Ascending aorta (tissue), 2 donors: ENCODE results near the gene KRT77. TPM values are rescaled to one million over a fixed set of nuclear protein-coding genes. Genes with fewer than 3 reads are reported as not detected.

Source experiments
- DNase-seq, 2 donors: peaks; one replicate each; pipeline ENCODE4 v3.0.0-alpha.2; 2019; ENCODE audit warnings: low spot score in 2 of 2
- H3K27ac ChIP-seq, 2 donors: fragments of 200-600 bp; sonication (generic); one replicate each; pipeline ENCODE4 v1.5.1; 2016 to 2017; ENCODE audit warnings: mild to moderate bottlenecking in 1 of 2
- H3K27me3 ChIP-seq: fragments of 200-600 bp; sonication (generic); one replicate; pipeline ENCODE4 v1.5.1; 2017
- H3K36me3 ChIP-seq, 2 donors: fragments of 200-600 bp; sonication (generic); one replicate each; pipeline ENCODE4 v1.5.1; 2016
- H3K4me1 ChIP-seq, 2 donors: fragments of 200-600 bp; sonication (generic); one replicate each; pipeline ENCODE4 v1.5.1; 2016 to 2017; ENCODE audit warnings: mild to moderate bottlenecking in 1 of 2
- H3K4me3 ChIP-seq, 2 donors: fragments of 200-600 bp; sonication (generic); one replicate each; pipeline ENCODE4 v1.5.1; 2016 to 2017; ENCODE audit warnings: mild to moderate bottlenecking in 1 of 2
- H3K9me3 ChIP-seq, 2 donors: fragments of 200-600 bp; sonication (generic); one replicate each; pipeline ENCODE4 v1.5.1; 2016
- intact Hi-C: fragments of 100-400 bp; cut with DNase I; formaldehyde crosslinking; loops from one replicate; pipeline ENCODE4 v1.15.1; 2023
- total RNA-seq: library from RNA; depleted of rRNA; stranded (reverse); fragments of >200 nt; gene quantifications from one replicate; pipeline ENCODE4 v1.1.0, GENCODE V29; 2016
- TF ChIP-seq, protein P1 (sequence below), 3 experiments: fragments of 200-600 bp in 2 of 3; fragments of 450-650 bp in 1 of 3; sonication (generic) in 2 of 3; IDR thresholded peaks; one replicate each; pipeline ENCODE4 v1.5.1; 2016 to 2019; ENCODE audit warnings: antibody characterized with exemption in 3 of 3, mild to moderate bottlenecking in 1 of 3, moderate library complexity in 1 of 3

KRT77 gene
- total RNA-seq, 1 donor from 2014 or later: not detected

GRCh38 chr12:52674433-52674775 lies 28.9 kb downstream of the KRT77 start:
- H3K9me3 ChIP-seq: no peaks in the 10 kb centered on the region
- H3K36me3 ChIP-seq: no peaks in the 10 kb centered on the region
- no peak overlapping the region for H3K27ac ChIP-seq
- no peaks in the 10 kb centered on the region for H3K4me1 ChIP-seq
- intact Hi-C loops: no loop called here
- no peak overlapping the region for H3K4me3 ChIP-seq
- TF ChIP-seq, protein P1, sequence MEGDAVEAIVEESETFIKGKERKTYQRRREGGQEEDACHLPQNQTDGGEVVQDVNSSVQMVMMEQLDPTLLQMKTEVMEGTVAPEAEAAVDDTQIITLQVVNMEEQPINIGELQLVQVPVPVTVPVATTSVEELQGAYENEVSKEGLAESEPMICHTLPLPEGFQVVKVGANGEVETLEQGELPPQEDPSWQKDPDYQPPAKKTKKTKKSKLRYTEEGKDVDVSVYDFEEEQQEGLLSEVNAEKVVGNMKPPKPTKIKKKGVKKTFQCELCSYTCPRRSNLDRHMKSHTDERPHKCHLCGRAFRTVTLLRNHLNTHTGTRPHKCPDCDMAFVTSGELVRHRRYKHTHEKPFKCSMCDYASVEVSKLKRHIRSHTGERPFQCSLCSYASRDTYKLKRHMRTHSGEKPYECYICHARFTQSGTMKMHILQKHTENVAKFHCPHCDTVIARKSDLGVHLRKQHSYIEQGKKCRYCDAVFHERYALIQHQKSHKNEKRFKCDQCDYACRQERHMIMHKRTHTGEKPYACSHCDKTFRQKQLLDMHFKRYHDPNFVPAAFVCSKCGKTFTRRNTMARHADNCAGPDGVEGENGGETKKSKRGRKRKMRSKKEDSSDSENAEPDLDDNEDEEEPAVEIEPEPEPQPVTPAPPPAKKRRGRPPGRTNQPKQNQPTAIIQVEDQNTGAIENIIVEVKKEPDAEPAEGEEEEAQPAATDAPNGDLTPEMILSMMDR (IDR thresholded peaks at IDR 0.05): no peak
- no peak for DNase-seq
- no peaks in the 10 kb centered on the region for H3K27me3 ChIP-seq

GRCh38 chr12:52673713-52674432 lies 29.5 kb downstream of the KRT77 start:
- intact Hi-C loops: no loop called here
- H3K4me3 ChIP-seq: no peak overlapping the region
- no peaks in the 10 kb centered on the region for H3K27me3 ChIP-seq
- no peak overlapping the region for H3K27ac ChIP-seq
- DNase-seq: no peak
- no peaks in the 10 kb centered on the region for H3K9me3 ChIP-seq
- no peaks in the 10 kb centered on the region for H3K36me3 ChIP-seq
- H3K4me1 ChIP-seq: no peaks in the 10 kb centered on the region
- TF ChIP-seq, protein P1 (IDR thresholded peaks at IDR 0.05): no peak

- Histone ChIP-seq H3K4me3 (no peak overlapping the region), H3K36me3 (no peaks in the 10 kb centered on the region), H3K27ac (no peak overlapping the region), H3K4me1 (no peaks in the 10 kb centered on the region), H3K9me3 (no peaks in the 10 kb centered on the region), H3K27me3 (no peaks in the 10 kb centered on the region)
- TF ChIP-seq, protein P1 (IDR thresholded peaks at IDR 0.05): no peak
- no peak for DNase-seq
- intact Hi-C loops: no loop called here
These were observed 30.1 kb downstream of the KRT77 start for GRCh38 chr12:52673217-52673616.

GRCh38 chr12:52672321-52672933 lies 30.9 kb downstream of the KRT77 start:
- H3K9me3 ChIP-seq: no peaks in the 10 kb centered on the region
- TF ChIP-seq, protein P1 (IDR thresholded peaks at IDR 0.05): no peak
- intact Hi-C loops: no loop called here
- no peaks in the 10 kb centered on the region for H3K36me3 ChIP-seq
- no peak overlapping the region for H3K27ac ChIP-seq
- no peaks in the 10 kb centered on the region for H3K4me1 ChIP-seq
- H3K27me3 ChIP-seq: no peaks in the 10 kb centered on the region
- no peak overlapping the region for H3K4me3 ChIP-seq
- DNase-seq: no peak

GRCh38 chr12:52670961-52671360 lies 32.4 kb downstream of the KRT77 start:
- Histone ChIP-seq H3K4me1 (no peaks in the 10 kb centered on the region), H3K36me3 (no peaks in the 10 kb centered on the region), H3K9me3 (no peaks in the 10 kb centered on the region), H3K27me3 (no peaks in the 10 kb centered on the region), H3K27ac (no peak overlapping the region), H3K4me3 (no peak overlapping the region)
- intact Hi-C loops: no loop called here
- TF ChIP-seq, protein P1 (IDR thresholded peaks at IDR 0.05): no peak
- DNase-seq: no peak
